Superior temporal gyrus (tissue), 1 donor: Measurements from ENCODE around the gene RALGPS2.

ENCODE experiments used
- DNase-seq: peaks from one replicate; pipeline ENCODE4 v3.0.0-alpha.2; 2016; ENCODE audit errors: extremely low spot score

Gene RALGPS2

DNA sequence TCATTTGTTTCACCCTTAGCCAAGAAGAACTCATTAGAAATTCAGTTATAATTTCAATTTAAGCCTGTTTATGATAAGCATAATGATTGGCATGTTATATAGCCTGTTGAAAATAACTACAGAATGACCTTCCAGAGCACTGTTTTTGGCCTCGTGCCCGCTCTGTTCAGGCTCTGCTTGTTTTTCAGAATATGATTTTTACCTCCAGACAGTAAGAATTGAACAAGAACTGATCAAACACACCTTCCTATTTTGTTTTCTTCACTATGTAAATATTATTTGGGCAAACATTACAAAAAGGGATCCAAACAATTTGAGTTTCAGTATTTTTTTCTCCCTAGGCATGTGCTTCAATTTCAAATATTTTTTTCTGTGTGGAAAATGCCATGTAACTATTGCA, 193.9 kb downstream of the RALGPS2 start:
- DNase-seq: no peak

DNA sequence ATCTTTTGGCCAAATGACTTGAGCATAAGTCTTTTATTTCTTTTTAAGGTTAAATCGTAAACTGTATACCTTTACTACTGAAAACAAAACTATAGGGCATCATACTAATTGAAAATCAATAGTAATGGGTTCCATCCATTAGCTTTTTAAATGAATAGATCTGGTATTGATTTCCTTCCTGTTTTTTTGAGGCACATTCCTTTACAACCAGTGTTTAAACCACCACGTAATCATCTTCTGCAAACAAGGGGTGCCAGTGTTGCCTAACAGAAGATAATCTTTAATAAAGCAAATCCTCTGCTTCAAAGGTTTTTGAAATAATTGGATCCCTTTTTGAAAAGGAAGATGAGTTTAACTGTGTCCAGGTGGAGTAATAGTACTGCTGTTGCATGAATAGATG, 194.5 kb downstream of the RALGPS2 start:
- no peak for DNase-seq

DNA sequence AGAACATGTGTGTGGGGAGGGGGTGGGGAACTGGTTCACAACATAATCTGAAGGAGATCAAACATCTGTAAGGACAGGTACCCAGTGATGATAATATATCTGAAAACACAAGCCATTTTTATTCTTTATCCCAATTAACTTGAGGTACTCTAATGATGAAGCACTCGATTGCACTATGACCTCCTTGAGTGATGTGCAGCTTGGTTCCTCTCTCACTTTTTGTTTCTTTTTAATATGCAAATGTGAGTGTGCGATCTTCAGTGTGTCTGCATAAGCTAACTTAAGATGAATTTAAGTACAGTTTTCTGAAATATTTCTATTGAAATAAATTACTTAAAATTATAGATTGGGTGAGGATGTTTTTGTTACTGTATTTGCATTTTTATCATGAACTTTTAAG, 196.5 kb downstream of the RALGPS2 start:
- no peak for DNase-seq

DNA sequence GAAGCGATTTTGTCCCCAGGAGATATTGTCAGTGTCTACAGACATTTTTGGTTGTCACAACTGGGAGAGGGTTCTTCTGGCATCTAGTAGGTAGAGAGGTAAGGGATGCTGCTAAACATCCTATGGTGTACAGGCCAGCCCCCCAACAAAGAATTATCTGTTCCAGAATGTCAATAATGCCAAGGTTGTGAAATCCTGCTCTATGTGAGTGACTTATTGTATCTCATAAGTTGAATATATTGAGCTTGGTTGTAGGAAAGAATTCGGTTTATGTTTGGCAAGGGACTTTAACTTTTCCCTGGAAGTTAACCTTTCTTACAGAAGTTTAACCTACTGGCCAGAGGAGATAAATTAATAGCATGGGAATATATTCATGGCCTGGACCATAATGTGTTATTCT, 198.5 kb downstream of the RALGPS2 start:
- no peak for DNase-seq

DNA sequence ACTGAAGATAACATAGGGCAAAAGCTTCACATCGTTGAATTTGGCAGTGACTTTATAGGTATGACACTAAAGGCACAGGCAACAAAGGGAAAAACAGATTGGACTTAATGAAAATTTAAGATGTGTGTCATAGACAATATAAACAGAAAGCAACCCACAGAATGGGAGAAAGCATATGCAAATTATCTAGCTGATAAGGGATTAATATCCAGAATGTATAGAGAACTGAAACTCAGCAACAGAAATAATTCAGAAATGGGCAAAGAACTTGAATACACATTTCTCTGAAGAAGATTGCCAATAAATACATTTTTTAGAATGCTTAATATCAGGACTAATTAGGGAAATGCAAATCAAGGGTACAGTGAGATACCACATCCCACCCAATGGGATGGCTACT, 201.0 kb downstream of the RALGPS2 start:
- DNase-seq: no peak

DNA sequence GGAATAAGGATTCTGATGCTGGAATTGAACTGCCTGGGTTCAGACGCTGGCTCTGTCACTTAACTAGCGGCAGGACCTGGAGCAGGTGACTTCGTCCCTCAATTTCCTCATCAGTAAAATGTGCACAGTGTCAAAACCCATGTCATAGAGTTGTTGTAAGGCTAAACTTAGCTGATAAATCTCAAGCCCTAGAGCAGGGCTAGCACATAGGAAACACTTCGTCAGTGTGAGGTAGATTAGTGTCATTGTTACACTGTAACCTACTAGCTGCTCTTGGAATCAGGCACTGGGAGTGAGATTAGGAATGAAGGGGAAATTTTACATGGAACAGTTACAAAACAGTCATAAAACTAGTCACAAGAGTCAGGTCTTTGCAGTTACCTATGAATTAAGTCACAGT, 202.0 kb downstream of the RALGPS2 start:
- DNase-seq: no peak

DNA sequence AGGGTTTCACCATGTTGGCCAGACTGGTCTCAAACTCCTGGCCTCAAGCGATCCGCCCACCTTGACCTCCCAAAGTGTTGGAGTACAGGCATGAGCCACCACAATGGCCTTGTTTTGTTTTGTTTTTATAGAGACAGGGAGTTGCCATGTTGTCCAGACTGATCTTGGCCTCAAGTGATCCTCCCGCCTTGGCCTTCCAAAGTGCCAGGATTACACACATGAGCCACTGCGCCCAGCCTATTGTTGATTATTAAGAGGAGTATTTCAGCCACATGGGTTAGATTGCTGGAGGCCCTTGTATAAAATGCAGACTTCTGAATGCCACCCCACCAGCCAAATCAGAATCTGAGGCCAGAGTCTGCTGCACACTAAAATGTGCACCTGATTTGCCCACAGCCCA, 203.0 kb downstream of the RALGPS2 start:
- no peak for DNase-seq

DNA sequence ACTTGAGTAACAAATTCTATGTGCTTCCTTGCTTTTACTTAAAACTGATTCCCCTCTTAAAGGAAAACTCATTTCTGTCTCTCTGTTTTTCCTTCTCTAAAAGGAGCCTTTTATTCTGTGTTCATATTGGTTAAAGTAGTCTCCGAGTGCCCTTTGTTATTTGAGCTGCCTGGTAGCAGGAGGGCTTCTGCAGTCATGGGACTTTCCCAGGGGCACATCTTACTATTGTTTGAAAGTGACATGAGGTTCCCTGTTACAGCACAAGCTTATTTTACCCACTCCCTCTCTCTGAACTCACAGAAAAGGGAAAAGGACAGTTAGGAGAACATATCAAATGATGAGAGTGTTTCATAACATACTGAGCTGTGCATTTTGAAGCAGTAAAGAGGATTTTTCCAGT, 203.9 kb downstream of the RALGPS2 start:
- DNase-seq: no peak

DNA sequence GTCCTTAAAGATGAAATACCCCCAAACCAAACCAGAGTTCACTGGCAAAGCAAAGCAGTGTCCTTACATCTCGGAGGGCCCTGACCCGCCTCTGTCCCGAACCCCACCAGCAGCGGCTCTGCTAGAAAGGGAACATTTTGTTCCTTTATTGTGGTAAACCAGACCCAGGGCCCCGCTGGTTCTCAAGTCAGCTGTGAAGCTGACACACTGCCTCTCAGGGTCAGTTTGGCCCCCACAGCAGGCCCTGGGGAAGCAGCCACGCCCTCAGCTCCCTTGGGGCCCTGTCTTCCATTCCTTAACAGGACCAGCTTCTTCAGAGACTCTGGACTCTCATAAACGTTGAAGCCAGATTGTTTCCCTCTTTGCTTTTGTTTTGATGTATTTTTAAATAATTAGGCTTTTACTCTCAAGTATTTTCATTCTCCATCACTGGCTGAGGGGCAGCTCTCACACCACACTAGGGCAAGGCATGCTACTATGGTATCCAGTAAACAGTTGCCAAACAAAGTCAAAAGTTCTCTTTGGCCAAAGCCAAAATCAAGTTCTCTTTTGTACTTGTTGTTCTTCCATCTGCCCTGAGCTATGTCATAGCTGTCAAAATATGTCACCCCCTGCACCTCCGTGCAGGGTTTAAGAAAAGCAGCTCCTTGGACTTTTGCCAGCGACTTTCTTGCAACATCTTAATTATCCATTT, 207.0 kb downstream of the RALGPS2 start:
- DNase-seq: peak; percentile 21

DNA sequence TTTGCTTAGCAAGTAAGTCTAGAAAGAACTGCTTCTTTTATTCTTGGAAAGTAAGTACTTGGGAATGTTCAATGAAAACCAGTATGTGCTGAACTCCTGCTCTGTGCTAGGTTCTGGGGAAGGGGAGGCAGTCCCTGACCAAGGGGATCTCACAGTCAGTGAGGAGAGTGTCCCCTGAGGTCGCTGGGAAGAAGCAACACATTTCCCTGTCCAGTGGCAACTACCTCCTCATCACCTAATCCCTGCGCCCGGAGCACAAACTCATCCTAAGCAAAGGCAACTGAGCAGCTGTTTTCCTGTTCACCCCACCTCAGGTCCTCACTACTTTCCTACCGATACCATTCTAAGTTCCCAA, 207.5 kb downstream of the RALGPS2 start:
- no peak for DNase-seq

DNA sequence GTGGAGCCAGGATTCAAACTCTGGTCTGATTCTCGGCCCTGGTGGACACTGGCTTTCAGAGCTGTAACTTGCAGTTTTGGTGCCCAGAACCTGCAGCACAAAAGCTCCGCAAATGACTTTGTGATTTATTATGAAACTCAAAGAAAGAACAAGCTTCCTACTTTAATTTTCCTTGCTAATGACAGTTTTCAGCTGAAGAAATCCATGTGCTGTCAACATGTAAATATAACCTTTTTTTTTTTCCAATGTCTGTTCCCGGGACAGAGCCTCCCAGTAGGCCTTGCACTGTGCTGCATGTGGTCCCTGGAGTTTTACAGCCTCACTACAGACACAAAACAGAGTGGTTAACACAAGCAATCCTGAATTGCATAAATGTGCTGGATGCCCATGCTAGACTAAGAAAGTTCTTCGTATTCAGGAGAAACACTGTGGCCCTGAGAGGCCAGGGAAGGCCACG, 208.1 kb downstream of the RALGPS2 start:
- DNase-seq: no peak

DNA sequence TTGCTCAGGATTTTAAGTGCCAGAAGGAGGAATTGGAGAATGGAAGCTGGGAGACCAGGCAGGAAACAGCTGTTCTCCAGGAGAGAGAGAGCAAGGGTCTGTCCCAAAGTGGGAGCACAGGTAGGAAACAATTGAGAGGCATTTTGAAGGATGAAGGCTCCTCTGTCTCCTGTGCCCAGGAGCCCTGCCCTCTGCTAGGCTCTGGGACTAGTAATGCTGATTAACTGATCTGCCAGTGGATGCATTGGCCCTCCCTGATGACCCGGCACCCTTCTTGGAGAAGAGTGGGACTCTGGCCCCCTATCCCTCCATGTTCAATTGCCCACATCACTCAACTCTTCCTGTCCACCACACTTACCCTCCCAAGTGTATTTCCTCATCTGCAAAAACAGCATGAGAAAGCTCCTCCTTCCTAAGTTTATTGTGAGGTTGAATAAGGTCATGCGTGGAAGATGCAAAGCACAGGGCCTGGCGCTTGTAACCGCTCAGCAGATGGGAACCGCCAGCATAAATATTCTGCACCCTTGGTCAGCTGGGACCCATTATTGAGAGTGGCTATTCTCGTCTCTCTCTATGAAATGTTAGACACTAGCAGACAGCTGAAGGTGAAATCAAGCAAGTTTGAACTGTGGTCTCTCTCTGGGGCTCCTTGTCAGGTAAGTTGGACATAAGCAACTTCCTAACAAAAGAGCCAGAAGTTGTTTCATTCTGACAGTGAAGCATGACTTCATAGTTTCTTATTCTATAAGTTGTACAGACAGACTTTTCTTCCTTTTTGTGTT, 208.9 kb downstream of the RALGPS2 start:
- DNase-seq: no peak

DNA sequence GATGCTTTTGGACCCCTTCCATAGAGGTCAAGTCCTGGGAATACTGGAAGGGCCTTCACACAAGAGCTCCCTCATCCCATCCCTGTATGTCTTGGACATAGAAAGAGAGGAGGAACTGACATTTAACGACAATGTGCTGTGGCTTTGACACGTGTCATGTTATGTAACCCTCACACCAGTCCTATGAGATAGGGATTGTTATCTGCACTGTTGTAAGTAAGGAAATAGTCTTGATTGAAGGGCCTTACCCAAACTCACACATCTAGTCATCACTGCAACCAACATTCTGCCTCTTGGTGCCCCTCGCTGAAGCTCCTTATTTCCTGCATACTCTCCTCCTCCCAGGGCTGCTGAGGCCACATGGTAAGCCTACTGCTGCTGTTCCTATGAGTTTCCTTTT, 209.5 kb downstream of the RALGPS2 start:
- no peak for DNase-seq

DNA sequence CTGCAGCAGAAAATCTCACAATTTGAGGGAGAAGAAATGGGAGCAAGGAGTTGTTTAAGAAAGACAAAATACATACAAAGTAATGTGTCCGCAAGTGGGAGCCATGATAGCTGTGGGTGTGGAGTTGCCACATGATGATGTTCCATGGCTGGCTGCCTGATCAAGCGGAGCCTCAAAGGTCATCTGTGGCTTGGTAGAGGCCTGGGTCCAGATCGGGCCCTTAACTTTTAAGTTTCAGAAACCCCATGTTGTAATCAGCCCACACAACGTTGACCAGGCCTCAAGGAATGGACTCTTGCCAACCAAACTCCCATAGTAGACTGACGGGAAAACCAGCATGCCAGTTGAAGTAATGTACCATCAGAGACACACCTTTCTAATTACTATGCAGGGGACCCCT, 210.6 kb downstream of the RALGPS2 start:
- DNase-seq: no peak

DNA sequence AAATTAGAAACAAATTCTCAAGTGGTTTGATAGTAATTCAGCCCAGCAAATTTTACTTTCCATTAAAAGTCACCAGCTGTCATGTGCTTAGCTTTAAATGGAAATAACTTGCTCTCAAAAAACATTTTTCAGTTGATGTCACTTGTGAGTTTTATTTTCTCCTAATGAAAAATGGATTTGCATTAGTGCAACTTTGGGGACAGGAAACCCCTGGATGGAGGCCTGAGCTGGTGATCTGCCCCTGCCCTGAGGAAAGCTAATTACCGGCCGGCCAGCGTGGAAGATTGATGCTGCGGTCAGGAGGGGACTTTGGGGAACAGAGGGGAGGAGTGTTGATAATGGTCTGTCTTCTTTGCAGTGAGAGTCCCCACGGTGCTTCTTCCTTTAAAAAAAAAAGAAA, 212.7 kb downstream of the RALGPS2 start:
- DNase-seq: no peak

DNA sequence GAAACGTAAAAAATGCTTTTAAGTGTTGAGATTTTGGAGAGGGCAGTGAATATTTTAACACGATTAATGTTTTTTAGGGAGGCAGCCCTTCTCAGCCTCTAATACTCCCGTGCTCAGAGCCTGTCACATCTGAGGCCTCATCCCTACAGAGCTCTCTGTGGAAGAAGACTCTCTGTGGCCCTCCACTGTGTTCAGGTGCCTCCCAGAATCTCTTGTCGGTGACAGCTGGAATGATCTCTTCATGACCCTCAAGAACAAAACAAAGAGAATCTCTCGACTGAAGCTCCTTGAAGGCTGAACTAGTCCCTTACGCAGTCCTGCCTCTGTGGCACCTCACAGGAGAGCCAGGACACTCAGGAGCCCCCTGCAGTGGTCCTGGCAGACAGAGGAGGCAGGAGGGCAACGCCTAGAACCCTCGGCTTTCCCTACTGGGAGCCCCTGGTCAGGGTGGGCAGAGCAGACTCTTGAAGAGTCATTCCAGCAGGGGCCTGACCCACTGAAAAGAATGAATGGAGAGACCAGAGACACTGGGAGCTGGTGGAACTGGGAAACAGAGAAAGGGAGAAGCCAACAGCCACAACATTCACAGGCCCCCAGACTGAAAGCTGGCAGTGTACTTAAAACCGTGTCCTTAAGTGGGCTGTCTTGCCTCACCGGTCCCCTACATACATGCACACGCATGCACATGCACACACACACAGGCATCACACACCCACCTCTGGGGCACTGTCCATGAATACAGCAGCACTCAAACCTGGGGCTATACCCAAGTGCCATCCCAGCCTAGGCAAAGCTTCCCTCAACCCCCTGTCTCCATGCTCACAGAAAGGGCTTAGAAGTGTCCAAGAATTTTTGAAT, 213.3 kb downstream of the RALGPS2 start:
- DNase-seq: no peak

DNA sequence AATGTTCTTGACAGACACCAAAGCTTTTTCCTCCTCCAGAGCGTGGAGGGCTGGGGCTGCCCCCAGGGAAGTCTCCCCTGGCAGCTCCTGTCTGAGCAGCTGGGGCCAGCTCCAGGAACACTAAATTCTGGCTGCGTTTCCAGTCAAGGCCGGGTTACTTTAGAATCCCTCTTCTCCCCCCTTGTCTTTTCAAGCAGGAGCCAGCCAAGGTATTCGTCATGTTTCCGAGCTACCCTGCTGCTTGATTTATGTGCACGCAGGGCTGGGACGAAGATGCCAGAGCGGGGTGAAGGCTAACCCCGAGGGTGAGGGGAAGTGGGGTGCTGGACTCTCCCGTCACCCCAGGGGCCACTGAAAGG, 213.9 kb downstream of the RALGPS2 start:
- no peak for DNase-seq

DNA sequence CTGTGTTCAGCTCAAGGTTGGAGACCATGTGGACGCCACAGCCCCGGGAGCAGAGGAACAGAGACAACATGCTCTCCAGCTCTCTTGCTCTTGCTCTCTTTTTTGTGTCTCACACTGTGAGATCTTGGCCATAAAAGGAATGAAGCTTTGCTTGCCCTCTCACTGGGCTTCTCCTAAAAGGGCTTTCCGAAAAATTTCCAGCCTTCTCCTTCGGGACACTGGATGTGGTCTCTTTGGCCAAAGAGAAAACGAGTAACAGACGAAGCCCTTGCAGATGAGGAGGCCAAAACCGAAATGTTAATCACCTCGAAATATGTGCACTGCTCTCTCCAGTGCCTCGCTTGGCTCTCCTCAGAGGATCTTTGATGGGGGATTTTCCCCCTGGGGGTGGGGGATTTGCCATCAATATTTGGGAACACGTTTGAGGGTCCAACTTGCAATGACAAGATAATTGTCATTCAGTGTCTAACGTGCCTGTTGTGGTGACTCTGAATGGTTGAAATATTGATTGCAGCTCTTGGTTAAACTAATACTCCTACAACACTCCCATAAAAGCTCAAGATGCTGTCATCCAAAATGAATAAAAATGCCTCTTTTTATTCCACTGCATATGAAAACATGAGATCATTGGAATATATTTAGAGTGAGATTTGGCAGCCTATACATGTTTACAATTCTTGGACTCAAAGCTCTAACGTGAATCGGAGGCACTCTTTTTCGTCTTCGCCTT, 214.5 kb downstream of the RALGPS2 start:
- DNase-seq: peak; percentile 52

DNA sequence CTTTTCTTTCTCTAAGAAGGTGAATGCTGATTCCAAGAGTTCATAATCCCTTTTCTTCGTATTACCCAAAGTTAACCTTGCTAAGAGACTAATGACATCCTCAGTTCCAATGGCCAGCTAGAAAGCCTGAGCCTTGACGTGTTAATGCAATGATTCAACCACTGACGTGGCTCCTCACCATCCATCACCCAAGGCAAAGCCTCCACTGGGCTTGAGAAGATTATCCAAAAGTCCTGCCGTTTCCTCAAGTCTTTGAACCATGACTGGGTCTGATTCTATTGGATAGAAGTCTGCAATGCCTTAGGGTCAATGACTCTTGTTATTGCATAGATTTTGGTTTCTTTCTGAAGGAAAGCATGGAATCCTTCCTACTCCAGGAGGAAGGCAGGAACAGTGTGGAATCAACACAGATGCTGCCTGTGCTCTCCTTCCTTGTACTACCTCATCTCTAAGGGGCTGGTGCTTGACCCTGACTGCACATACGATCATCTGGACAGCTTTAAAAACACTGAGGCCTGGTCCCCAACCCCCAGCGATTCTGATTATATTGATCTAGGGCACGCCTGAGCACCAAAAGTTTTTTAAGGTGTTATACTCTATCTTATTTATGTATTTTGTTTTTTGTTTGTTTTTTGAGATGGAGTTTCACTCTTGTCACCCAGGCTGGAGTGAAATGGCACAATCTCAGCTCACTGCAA, 215.2 kb downstream of the RALGPS2 start:
- DNase-seq: no peak

DNA sequence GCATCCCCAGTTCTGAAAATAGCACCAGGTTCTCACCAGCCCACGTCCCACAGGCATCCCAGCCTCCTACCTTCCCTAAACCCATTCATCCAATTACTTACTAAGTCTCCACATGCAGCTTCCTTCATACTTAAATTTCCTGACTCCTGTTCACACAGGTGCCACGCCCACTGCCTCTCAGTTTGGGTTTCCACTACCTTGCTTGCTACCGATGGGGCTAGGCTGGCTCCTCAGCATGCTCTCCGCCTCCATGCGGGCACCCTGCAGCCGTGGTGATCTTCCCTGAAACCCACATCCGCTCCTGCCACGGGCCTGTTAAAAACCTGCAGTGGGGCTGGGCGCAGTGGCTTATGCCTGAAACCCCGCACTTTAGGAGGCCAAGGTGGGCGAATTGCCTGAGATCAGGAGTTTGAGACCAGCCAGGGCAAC, 216.2 kb downstream of the RALGPS2 start:
- no peak for DNase-seq

DNA sequence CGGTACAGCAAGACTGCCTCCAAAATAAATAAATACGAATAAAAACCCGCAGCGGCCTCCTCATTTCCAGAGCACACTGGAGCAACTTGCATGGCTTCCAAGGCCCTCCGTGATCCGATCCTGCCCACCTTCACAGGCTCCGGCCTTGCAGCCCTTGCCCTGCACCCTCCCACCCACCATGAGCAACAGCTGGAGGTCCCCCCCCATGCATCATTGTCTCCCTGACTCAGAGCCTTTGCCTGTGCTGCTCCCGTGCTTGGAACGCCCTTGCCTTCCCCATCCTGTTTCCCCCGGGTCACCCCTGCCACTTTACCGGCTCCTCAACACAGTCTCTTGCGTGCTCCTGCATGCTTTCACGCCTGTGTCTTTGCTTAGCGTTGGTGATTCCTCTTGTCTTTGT, 216.8 kb downstream of the RALGPS2 start:
- no peak for DNase-seq
